Measurements from ENCODE around the gene PCNA.
"Not testable (repeated sequence)": the region's sequence is repeated elsewhere in the genome, so short reads cannot be mapped to it uniquely, and the experiment has no call there.

PCNA gene

DNA sequence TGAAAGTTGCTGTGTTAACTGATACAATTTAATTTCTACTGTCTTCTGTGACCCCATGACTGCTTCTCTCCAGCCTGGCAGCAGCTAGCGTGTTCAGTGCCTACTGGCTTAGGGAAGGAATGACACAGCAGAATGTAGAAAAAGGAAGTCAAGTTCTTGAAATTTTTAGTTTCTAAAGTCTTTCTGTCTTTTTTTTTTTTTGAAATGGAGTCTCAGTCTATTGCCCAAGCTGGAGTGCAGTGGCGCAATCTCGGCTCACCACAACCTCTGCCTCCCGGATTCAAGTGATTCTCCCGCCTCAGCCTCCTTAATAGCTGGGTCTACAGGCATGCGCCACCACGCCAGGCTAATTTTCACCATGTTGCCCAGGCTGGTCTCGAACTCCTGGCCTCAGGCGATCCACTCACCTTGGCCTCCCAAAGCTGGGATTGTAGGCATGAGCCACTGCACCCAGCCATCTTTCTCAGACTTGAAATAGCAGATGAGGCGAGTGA lies 39.3 kb downstream of the PCNA start:
- CTCF ChIA-PET, result interaction anchor here (1.8 to 10.4 kb wide), 2 partner anchors 20 to 24 kb away, joined by 8 to 77 read pairs; no protein-coding TSS in a partner anchor
- TF ChIP-seq, protein P1, sequence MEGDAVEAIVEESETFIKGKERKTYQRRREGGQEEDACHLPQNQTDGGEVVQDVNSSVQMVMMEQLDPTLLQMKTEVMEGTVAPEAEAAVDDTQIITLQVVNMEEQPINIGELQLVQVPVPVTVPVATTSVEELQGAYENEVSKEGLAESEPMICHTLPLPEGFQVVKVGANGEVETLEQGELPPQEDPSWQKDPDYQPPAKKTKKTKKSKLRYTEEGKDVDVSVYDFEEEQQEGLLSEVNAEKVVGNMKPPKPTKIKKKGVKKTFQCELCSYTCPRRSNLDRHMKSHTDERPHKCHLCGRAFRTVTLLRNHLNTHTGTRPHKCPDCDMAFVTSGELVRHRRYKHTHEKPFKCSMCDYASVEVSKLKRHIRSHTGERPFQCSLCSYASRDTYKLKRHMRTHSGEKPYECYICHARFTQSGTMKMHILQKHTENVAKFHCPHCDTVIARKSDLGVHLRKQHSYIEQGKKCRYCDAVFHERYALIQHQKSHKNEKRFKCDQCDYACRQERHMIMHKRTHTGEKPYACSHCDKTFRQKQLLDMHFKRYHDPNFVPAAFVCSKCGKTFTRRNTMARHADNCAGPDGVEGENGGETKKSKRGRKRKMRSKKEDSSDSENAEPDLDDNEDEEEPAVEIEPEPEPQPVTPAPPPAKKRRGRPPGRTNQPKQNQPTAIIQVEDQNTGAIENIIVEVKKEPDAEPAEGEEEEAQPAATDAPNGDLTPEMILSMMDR (IDR thresholded peaks at IDR 0.05; ENCODE audit: control extremely low read depth, extremely low read depth, low read depth, missing control alignments), result no peak
- no peak for DNase-seq (ENCODE audit: extremely low spot score)
- POLR2A ChIA-PET, result interaction anchor here (0.6 kb wide), 1 partner anchor 1979 kb away, joined by 5 read pairs; no protein-coding TSS in a partner anchor

DNA sequence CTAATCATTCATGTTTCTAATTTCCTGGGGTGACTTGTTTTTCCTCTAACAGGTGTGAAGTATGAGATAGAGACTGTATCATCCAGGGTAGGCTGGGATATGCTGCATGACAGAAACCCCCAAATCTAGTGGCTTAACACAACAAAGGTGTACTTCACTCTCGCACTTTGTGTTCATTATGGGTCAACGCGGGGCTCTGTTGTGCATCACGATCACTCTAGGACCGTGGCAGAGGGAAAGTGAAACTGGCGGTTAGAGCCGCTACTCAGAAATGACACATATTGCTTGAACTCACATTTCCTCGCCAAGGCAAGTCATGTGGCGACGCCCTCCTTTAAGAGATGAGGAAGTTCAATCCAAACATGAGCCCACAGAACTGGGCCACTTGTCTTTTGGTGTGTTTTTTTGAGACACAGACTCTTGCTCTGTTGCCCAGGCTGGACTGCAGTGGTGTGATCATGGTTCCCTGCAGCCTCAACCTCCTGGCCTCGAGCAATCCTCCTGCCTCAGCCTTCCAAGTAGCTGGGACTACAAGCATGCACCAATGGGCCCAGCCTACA lies 41.3 kb downstream of the PCNA start:
- ChIA-PET POLR2A (no interaction called here), CTCF (interaction anchor here (10.4 kb wide), 1 partner anchor 22 kb away, joined by 77 read pairs; no protein-coding TSS in a partner anchor)
- TF ChIP-seq, protein P1 (IDR thresholded peaks at IDR 0.05; ENCODE audit: control extremely low read depth, extremely low read depth, low read depth, missing control alignments), result no peak
- DNase-seq (ENCODE audit: extremely low spot score), result peak; percentile 87

DNA sequence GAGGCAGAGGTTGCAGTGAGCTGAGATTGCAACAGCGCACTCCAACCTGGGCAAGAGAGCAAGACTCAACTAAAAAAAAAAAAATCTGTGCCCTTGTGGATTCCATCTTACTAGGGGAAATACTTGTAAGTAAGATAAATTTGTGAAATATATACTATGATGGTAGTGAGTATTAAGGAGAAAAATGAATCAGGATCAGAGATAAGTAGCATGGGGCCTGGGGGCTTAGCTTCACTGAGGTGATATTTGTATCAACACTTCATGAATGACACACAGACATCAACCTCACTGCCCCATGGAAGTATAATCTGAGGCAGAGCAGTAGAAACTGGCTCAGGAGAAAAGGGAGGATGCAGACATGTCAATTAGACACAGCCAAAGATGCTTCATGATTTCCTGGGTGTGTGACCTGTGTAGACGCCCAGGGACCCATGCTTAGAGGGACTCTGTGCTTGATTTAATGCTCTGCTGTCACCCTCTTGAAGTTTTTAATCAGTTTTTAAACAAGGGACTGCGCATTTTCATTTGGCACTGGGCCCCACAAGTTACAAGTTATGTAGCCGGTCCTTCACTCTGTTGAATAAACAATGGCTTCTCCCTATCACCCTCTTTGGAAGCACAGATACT lies 41.9 kb downstream of the PCNA start:
- TF ChIP-seq, protein P1 (IDR thresholded peaks at IDR 0.05; ENCODE audit: control extremely low read depth, extremely low read depth, low read depth, missing control alignments), result no peak
- no peak for DNase-seq (ENCODE audit: extremely low spot score)
- ChIA-PET POLR2A (no interaction called here), CTCF (no interaction called here)

DNA sequence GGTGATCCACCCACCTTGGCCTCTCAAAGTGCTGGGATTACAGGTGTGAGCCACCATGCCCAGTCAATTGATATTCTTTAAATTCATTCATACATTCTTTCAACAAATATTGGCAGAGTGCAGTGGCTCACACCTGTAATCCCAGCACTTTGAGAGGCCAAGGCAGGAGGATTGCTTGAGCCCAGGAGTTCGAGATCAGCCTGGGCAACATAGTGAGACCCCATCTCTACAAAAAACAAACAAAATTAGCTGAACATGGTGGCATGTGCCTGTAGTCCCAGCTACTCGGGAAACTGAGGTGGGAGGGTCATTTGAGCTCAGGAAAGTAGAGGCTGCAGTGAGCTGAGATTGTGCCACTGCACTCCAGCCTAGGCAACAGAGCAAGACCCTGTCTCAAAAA lies 42.8 kb downstream of the PCNA start:
- DNase-seq (ENCODE audit: extremely low spot score); POLR2A ChIA-PET: not testable (repeated sequence)
- CTCF ChIA-PET, result interaction anchor here (1.0 to 1.1 kb wide), 2 partner anchors 24 to 50 kb away, joined by 3 to 4 read pairs; partner anchors contain the start of gene CDS2

DNA sequence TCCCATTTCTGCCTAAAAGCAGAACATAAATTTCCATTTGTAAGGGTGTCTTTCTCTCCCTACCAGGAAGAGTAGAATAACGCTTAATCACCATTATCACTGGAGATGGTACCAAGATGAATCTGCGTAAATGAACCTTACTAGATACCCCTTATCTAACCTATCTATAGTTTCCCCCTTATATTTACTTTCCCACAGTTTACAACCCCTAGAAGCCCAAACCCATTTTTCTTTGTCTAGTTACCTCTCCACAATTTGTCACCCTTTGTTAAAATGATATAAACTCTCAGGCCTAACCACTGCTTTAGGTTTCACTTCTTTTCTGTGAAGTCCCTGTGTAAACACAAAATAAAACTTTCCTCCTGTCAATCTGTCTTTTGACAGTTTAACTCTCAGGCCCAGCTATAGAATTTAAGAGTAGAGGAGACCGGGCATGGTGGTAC lies 45.5 kb downstream of the PCNA start:
- ChIA-PET POLR2A (no interaction called here), CTCF (interaction anchor here (1.1 to 2.3 kb wide), 4 partner anchors 17 to 75 kb away, joined by 3 to 10 read pairs (median 3); no protein-coding TSS in a partner anchor)
- TF ChIP-seq, protein P1 (IDR thresholded peaks at IDR 0.05; ENCODE audit: control extremely low read depth, extremely low read depth, low read depth, missing control alignments), result no peak
- DNase-seq (ENCODE audit: extremely low spot score), result peak; percentile 55

DNA sequence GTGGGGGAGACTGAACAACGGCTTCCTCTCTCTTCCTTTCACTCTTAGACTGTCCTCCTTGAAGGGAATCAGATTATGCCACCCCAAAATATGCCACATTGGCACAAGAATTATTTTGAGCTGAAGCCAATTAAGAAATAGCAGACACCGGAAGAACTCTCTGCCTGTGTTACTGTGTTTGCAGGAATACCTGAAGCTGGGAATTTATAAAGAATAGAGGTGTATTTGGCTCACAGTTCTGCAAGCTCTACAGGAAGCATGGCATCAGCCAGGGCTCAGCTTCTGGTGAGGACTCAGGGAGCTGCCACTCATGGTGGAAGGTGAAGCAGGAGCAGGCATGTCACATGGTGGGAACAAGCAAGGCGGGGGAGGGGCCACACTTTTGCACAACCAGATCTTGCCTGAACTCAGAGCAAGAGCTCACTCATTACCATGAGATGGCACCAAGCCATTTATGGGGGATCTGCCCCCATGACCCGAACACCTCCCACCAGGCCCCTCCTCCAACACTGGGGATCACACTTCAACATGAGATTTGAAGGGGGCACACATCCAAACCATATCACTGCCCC lies 46.0 kb downstream of the PCNA start:
- CTCF ChIA-PET, result interaction anchor here (0.8 to 2.3 kb wide), 8 partner anchors 10 to 105 kb away, joined by 3 to 10 read pairs (median 3); no protein-coding TSS in a partner anchor
- TF ChIP-seq, protein P1 (IDR thresholded peaks at IDR 0.05; ENCODE audit: control extremely low read depth, extremely low read depth, low read depth, missing control alignments), result no peak
- no peak for DNase-seq (ENCODE audit: extremely low spot score)
- POLR2A ChIA-PET, result no interaction called here
